Fibroblast of skin of left quadriceps (primary cell): ENCODE results near the gene SPRR1A.

Experiments
- DNase-seq, 2 experiments: peaks; one replicate each; pipeline ENCODE4 v3.0.0-alpha.2; 2013; ENCODE audit warnings: low read depth in 2 of 2

Gene SPRR1A

DNA sequence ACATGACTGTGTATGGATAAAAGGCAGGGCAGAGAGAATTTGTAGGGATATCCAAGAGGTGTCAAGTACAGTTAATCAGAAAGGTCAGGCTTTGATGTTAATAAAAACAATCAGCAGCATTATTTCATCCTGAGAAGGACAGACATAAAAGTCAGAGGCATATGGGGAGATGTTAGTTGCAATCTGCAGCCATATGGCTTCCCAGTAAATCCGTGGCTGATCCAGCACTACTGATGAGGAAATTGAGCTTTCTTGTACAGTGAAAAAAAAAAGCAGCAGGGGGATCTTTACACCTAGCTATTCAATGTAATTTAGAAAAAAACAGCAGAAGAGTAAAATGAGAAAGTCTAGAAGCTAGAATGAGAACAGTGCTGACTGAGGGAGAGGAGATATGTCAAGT is 44.9 kb downstream of the SPRR1A start:
- no peak for DNase-seq

DNA sequence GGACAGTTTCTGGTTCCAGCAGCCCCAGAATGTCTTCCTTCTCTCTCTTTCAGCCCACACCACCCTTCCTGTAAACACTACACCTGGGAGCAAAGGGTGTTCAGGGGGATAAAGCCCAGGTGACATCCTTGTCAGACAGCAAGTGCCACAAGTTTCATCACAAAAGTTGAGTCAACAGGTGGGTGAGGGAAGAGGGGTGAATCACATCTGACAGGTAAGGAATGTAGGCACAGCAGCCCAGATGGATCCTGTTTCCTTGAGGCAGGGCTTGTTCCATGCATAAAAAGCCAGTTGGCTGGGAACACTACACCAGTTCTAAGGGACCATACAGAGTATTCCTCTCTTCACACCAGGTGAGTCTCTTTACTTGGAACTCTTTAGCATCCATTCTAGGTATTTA is 47.0 kb downstream of the SPRR1A start, which contains the start of gene SPRR1B:
SPRR1B (plus strand) TSS at position 309 of the 400 bp plus-strand sequence. CDS start 1,143 bp downstream, outside the sequence.
- DNase-seq = no peak

- no peak for DNase-seq
Measured at GRCh38 chr1:153032073-153032472, 48.2 kb downstream of the SPRR1A start.

DNA sequence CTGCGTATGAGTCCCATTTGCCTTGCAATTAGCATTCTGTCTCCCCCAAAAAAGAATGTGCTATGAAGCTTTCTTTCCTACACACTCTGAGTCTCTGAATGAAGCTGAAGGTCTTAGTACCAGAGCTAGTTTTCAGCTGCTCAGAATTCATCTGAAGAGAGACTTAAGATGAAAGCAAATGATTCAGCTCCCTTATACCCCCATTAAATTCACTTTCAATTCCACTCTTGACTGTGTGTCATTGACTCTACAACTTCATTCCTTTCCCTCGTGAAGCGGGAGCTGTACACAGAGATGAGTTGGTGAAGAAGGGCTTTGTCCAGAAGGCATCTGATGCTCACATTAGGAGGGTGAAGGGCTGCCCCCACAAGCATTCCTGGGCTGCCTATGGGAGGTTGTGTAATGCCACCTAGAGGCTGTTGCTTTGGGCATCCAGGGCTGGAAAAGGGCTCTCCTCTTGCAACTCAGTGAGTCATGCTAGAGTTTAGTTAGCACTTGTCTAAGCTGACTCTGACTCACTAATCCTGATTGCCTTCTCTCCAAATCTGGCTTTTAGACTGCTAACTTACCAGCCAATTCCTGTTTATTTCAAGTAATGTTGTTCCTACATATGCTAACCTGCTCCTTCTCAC is 48.9 kb downstream of the SPRR1A start:
- DNase-seq = peak; percentile 1 to 5

GRCh38 chr1:153035211-153035610 is 51.3 kb downstream of the SPRR1A start:
- DNase-seq = no peak
